Glomerular endothelial cell (primary cell): ENCODE data around the gene ANKRD65. TPM values are rescaled to one million over a fixed set of nuclear protein-coding genes. Genes with fewer than 3 reads are reported as not detected.
"Not testable (repeated sequence)": the region's sequence is repeated elsewhere in the genome, so short reads cannot be mapped to it uniquely, and the experiment has no call there.

Source experiments
- DNase-seq: peaks from one replicate; pipeline ENCODE4 v3.0.0-alpha.2; 2011; ENCODE audit warnings: low read depth, low spot score; ENCODE audit errors: extremely low read depth
- total RNA-seq: library from RNA; depleted of rRNA; stranded (reverse); fragments of >200 nt; gene quantifications from 2 replicates; pipeline ENCODE4 v1.2.3, GENCODE V29; 2015

ANKRD65 gene
- total RNA-seq, 1 donor from 2014 or later: not detected

- no peak for DNase-seq
Measured at GRCh38 chr1:1418464-1419362, 2.4 kb downstream of the ANKRD65 start.

- DNase-seq: not testable (repeated sequence)
Measured at GRCh38 chr1:1417825-1418463, 3.1 kb downstream of the ANKRD65 start.

DNA sequence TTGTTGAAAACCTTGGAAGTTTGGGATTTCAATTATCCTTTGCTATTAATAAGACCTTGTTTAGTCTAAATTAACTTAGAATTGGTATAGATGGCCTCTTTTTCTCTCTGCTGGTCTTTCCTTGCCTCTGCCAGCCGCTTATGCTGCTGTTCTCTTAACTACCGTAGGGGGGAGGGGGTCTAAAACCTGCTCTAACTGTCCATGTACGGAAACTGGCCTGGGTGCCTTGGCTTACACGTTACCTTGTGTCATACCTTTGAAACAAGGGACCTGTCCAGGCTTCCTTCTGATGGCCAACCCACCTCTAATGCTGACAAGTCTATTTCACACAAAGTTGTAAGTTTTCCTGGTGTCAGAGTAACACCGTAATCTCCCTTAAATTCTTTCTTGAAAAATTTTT lies 3.7 kb downstream of the ANKRD65 start:
- not testable (repeated sequence) for DNase-seq

DNA sequence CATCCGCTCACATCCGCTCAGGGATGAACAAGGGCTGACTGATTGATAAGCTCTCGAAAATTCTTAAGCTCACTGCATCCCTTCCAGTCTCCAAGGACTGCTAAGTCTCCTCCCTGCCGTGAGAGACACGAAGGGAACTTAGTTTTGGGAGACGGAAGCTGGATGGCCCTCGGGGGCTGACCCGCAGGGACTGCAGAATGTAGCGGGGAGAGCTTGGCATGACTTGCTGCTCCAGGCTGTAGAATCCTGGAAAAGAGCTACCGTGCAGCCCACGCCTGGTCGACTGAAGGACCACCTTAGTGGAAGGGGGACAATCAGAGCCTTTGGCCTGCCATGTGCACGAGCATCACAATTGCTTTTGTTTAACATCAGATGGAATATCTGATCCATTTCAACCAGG lies 5.3 kb downstream of the ANKRD65 start:
- DNase-seq: no peak

DNA sequence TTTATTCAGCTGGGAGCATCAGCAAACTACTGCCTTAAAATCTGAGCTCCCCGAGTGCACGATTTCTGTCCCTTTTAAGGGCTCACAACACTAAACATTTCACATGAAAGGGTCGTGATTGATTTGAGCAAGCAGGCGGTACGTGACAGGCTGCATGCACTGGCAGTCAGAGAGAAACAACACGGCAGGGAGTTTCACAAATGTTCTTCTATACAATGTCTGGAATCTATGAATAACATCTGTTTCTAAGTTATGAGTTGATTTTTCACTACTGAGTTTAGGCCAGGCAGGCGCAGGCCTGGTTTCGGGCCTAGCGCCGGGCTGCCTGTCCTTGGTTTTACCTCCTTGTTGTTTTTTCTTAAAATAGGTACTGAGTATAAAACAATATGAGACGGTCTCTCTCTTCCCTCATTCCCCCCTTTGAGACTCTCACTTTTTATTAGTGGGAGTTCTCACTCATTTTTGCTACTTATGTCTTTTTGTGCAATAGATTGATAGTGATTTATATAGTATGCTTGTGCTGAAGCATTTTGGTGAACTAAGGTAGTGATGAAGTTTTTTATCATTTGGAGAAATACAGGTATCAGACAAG lies 8.7 kb downstream of the ANKRD65 start:
- not testable (repeated sequence) for DNase-seq

GRCh38 chr1:1411626-1412025 lies 9.4 kb downstream of the ANKRD65 start:
- no peak for DNase-seq

DNA sequence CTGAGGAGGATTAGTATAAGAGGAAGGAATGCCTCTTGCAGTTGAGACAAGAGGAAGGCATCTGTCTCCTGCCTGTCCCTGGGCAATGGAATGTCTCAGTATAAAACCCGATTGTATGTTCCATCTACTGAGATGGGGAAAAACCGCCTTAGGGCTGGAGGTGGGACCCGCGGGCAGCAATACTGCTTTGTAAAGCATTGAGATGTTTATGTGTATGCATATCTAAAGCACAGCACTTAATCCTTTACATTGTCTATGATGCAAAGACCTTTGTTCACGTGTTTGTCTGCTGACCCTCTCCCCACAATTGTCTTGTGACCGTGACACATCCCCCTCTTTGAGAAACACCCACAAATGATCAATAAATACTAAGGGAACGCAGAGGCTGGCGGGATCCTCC lies 10.8 kb downstream of the ANKRD65 start:
- DNase-seq: not testable (repeated sequence)

- no peak for DNase-seq
Measured at GRCh38 chr1:1407636-1408318, 13.3 kb downstream of the ANKRD65 start.

- peak; percentile 20 for DNase-seq
Measured at GRCh38 chr1:1406821-1407635, 14.0 kb downstream of the ANKRD65 start, which contains the start of gene MRPL20. Gene MRPL20, minus strand, starts transcription at chr1:1407293. Its CDS starts 76 bp downstream, at chr1:1407217.

- no peak for DNase-seq
Measured at GRCh38 chr1:1406101-1406820, 14.8 kb downstream of the ANKRD65 start.

- no peak for DNase-seq
Measured at GRCh38 chr1:1403653-1404052, 17.4 kb downstream of the ANKRD65 start.

GRCh38 chr1:1402901-1403392 lies 18.1 kb downstream of the ANKRD65 start:
- DNase-seq: not testable (repeated sequence)

- peak; percentile 25 for DNase-seq
Measured at GRCh38 chr1:1402072-1402900, 18.8 kb downstream of the ANKRD65 start.

- DNase-seq: no peak
Measured at GRCh38 chr1:1401457-1402010, 19.5 kb downstream of the ANKRD65 start.

DNA sequence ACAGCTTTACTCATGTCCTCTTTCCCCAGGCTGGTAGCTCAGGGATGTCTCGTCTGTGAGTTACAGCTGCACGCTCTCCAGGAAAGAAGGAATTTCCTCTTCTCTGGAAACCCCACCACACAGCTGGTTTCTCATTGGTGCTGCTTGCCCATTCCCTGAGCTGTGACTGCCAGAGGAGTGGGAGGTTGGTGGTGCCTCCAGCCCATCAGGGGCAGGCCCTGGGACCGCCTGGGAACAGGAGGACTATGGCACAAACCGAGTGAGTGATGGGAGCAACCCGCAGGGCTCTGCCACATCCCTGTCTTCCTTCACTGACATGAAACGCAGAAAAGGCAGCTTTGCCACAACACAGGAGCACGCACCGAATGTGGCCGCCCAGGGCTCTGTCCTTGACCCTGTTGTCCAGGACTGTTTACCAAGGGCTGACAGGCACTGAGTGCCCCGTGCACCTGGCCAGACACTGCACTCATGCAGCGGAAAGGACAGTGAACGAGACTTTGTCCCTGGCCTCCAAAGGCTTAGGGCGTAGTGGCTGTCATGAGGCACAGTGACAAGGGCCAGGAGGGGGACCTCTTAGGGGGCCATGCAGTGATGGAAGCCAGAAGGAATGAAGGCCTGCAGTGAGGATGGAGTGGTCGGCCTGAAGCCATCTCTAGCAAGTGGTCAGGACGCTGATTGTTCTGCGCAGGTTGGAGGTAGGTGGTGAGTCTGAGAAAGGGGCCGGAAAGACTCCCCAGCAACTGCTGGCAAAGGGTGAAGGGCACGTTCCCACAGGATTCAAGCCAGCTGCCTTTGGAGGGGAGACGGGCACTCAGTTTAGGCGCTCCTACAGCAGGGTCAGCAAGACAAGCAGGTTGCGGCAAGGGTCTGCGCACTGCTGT lies 20.3 kb downstream of the ANKRD65 start:
- DNase-seq: no peak

- no peak for DNase-seq
Measured at GRCh38 chr1:1399872-1400575, 21.1 kb downstream of the ANKRD65 start.
